IPS-NIHi7 (cell line): Measurements from ENCODE around the gene POC1B.

Experiments
- DNase-seq: peaks from one replicate; pipeline ENCODE4 v3.0.0; 2012; ENCODE audit warnings: mixed read lengths; ENCODE audit errors: extremely low spot score

The POC1B gene

GRCh38 chr12:89497005-89497404, 28.8 kb downstream of the POC1B start:
- no peak for DNase-seq

GRCh38 chr12:89494411-89495231, 31.2 kb downstream of the POC1B start:
- DNase-seq, result no peak

DNA sequence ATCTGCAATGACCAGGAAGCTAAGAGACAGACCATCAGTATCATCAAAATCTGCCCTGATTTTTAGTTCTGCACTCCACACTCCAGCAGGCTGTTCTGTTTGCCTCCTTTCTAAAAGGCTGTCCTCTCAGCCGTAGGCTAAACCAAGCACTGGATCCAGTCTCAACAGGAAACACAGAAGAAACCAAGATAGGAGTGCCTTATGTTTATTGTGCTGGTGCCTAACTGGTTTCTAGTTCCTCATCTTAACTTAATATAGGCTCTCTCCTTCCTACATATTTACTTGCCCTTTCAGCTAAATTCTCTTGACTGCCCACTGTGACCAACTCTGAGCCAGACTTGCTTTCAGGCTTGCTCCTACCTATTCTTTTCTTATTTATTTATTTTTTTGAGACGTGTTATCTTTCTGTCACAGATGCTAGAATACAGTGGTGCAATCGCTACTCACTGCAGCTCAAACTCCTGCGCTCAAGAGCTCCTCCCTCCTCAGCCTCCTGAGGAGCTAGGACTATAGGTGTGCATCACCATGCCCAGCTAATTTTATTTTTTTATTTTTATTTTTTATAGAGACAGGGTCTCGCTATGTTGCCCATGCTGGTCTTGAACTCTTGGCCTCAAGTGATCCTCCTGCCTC, 32.1 kb downstream of the POC1B start:
- no peak for DNase-seq

DNA sequence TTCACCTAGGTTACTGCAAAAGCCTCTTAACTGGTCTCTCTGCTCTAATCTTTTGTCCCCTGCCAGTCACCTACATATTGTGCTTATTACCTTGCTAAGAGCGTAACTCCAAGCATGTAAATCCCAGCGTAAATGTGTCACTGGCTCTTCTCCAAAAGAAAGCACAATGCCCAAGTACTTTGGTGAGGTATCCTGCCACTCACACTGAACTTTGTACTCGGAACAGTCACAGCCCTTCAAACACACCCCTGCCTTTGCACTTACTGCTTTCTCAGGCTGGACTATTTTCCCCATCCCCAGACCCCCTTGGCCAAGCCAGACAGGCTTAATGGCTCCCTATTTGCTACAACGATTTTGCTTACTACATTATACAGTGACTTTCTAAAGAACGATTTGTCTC, 33.0 kb downstream of the POC1B start:
- DNase-seq, result no peak

- DNase-seq, result peak; percentile 22
These were observed 34.9 kb downstream of the POC1B start for GRCh38 chr12:89490922-89491321.

GRCh38 chr12:89486264-89486663, 39.6 kb downstream of the POC1B start:
- peak; percentile 22 for DNase-seq

- DNase-seq, result no peak
These were observed 41.4 kb downstream of the POC1B start for GRCh38 chr12:89484470-89484869.

DNA sequence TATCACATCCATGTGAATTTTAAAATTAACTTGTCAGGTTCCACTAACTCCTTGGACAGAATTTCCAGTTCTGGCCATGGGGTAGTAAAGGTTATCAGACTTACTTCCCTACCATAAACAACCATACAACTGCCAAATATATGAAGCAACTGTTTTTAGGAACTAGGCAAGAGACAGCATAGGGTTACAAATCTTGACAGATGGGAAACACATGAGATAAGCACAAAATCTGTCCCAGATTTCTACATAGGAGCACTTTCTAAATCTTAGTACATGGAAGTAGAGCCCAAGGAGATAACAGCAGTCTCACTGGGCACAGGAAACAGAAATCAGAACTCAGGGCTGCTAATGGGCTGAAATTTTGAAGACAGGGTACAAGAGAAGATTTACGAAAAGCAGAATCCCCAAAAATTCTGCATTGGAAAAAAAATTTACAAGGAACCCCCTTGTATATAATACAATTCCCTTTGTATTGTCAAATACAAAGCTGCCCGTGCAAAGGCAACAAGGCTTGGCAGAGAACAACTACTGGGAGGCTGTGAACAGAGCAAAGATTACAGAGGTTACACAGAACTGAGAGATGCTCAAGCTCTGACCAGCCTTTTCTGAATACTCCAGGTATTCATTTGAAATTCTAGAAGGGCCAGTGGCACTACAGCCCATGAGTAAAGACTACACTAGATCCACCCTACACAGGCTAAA, 44.5 kb downstream of the POC1B start:
- DNase-seq, result no peak

- no peak for DNase-seq
These were observed 45.9 kb downstream of the POC1B start for GRCh38 chr12:89479982-89480381.

DNA sequence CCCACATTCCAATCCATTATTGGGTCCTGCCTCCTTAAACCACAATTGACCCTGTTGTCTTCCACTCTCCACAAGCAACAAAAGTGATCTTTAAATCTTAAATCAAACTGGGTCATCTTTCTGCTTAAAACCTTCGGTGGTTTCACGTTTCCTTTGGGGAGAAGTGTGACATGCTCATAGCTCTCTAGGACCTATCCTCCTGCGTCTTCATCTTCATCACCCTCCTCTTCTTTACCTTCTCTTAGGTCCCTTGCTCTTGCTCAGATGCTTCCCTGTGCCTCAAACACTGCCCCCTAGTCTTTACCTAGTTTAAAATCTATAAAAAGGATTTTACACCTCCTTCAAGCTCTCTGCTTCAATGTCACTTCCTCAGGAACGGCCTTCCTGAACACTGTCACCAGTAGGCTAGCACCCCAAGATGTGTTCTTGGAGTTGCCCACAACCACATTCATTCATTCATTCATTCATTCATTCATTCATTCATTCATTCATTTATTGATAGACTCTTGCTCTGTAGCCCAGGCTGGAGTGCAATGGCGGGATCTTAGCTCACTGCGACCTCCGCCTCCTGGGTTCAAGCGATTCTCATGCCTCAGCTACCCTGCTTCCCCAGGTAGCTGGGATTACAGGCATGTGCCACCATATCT, 48.1 kb downstream of the POC1B start:
- DNase-seq, result no peak

DNA sequence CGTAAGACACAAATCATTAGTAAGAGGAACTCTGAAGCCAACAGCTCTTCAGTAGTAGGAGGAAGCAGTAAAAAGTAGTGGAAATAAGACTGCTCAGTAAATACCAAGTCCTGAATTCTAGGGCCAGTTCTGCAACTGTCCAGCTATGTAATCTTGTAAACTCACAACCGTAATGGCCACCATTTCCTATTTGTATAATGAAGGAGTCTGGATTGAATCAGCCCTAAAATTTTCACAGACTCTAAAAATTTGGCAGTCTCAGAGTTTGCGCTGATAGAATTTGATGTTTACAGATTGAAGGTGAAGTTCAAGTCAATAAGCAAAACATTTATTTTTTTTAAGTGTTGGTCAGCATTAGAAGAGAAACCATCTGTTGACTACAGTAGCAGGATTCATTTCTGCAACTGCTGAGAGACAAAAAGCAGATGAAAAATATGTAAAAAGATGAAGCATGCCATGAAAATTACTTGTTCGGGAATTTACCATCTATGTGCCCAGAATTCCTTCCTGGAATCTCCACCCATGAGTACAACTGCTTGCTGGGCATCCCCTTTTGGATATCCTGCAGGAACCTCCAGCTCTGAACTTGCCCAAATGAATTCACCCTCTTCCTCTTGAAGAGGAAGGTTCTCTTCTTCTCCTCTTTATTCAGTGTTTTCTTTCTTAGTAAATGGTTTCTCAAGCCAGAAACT, 48.8 kb downstream of the POC1B start:
- no peak for DNase-seq

GRCh38 chr12:89476232-89476631, 49.6 kb downstream of the POC1B start:
- no peak for DNase-seq

DNA sequence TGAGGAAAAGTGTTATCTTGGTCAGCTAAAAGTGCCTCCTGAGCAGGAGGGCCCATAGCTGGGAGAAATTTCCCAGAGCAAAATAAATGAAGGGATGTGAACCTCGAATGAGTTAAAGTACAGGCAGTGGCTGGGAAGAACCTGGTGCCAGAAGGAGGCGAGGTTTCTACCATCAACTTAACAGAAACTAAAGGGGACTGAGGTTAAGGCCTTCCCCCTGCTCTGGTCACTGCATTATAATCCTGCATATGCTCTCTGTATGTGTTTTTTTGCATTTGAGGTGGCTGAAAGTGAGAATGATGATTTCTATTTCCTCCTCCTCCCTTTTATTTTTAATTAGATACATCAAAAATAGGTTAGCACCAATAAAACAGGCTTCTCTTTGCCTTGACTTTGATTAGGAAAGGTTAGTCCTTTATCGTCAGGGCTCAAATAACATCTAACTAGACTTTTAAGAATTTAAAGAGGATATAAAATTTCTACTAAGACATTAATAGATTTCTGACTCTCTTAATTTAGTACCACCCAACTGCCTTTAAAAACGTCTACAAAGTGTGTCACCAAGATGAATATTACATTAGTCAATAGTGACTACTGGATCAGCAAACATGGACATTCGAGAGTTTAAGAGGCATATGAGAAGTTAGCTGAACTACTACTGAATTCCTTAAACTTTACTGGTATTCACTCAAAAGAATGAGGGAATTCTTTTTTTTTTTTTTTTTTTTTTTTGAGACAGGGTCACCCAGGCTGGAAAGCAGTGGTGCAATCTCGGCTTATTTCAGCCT, 50.5 kb downstream of the POC1B start:
- DNase-seq, result no peak

GRCh38 chr12:89474615-89475014, 51.2 kb downstream of the POC1B start:
- DNase-seq, result no peak

GRCh38 chr12:89472508-89472907, 53.3 kb downstream of the POC1B start:
- DNase-seq, result no peak

GRCh38 chr12:89470741-89471509, 54.9 kb downstream of the POC1B start:
- peak; percentile 43 for DNase-seq

DNA sequence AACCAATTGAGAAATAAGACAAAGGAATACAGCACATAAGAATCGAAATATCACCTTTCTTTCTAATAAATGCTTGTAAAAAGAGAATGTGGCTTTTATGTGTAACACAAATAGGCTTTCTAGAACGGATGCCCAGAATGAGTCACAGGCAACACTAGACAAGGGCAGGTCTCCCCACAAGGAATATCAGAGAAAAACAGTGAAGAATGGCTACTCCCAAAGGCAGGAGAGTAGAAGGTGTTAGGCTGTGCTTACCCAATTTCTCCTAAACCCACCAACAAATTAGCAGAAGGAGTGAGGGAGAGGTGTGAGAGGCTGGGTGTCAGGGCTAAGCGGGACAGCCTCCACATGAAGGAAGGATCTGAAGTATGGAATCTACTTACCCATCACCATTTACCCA, 56.5 kb downstream of the POC1B start:
- DNase-seq, result no peak

- no peak for DNase-seq
These were observed 57.1 kb downstream of the POC1B start for GRCh38 chr12:89468648-89469326.

DNA sequence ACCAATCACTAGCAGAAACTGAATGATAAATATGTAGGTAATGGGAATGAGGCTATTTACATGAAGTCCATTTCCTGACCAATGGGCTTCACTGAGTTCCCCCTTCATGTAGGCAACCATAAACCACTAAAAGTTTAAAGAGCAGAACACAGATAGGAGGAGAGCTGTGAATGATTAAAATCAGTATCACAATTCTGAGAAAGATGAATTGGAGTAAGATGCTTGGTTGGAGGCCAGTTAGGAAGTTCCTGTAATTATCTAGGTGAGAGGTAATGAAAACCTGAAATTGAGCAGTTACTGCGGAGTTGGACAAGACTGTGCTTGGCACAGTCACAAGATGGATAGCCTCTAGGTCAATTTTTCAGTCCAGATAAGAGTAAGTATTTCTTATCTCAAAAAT, 57.8 kb downstream of the POC1B start:
- DNase-seq, result no peak
